Measurements from ENCODE around the gene TBL1Y. TPM values are rescaled to one million over a fixed set of nuclear protein-coding genes. Genes with fewer than 3 reads are reported as not detected.

TBL1Y gene
- polyA plus RNA-seq, 3 donors, result 0.09 to 3.5 (median 3.4) TPM

Other genes with a start within 250 kb of the TBL1Y start
- gene AMELY, start 1.1 kb downstream of the TBL1Y start, polyA plus RNA-seq (ENCODE audit: insufficient read length in 3 of 3), result under 1 TPM in 1 of 3 donors, not detected in 2; 0.17 TPM